H9 (cell line): ENCODE data around the gene EPHA3. TPM values are rescaled to one million over a fixed set of nuclear protein-coding genes. Genes with fewer than 3 reads are reported as not detected.

Source experiments
- DNase-seq: peaks from one replicate; pipeline ENCODE4 v3.0.0-alpha.2; 2017
- H2AFZ ChIP-seq: one replicate; pipeline ENCODE4 v1.6.1; 2013; ENCODE audit warnings: mild to moderate bottlenecking, low read length, control low read depth, moderate library complexity
- H2AK5ac ChIP-seq: 2 replicates; pipeline ENCODE4 v1.6.1; 2013; ENCODE audit warnings: low read length, control low read depth, mixed read lengths; ENCODE audit not compliant: insufficient read length
- H2BK120ac ChIP-seq: one replicate; pipeline ENCODE4 v1.6.1; 2013; ENCODE audit warnings: low read depth, mild to moderate bottlenecking, low read length, control low read depth, inconsistent platforms; ENCODE audit not compliant: poor library complexity, severe bottlenecking
- H2BK12ac ChIP-seq: 2 replicates; pipeline ENCODE4 v1.6.1; 2013; ENCODE audit warnings: low read length, control low read depth, mixed read lengths, low read depth; ENCODE audit not compliant: insufficient read length
- H2BK15ac ChIP-seq: 2 replicates; pipeline ENCODE4 v1.6.1; 2013; ENCODE audit warnings: low read depth, low read length, control low read depth
- H2BK20ac ChIP-seq: one replicate; pipeline ENCODE4 v1.6.1; 2013; ENCODE audit warnings: low read depth, mild to moderate bottlenecking, low read length, control low read depth, inconsistent platforms; ENCODE audit not compliant: poor library complexity, severe bottlenecking
- H2BK5ac ChIP-seq: 2 replicates; pipeline ENCODE4 v1.6.1; 2013; ENCODE audit warnings: low read length, control low read depth, mixed read lengths; ENCODE audit not compliant: insufficient read length
- H3K14ac ChIP-seq: 2 replicates; pipeline ENCODE4 v1.6.1; 2013; ENCODE audit warnings: low read length, control low read depth; ENCODE audit not compliant: insufficient read depth
- H3K18ac ChIP-seq: 2 replicates; pipeline ENCODE4 v1.6.1; 2013; ENCODE audit warnings: low read depth, mild to moderate bottlenecking, mixed read lengths, low read length, control low read depth; ENCODE audit not compliant: insufficient read length
- H3K23ac ChIP-seq: 2 replicates; pipeline ENCODE4 v1.6.1; 2013; ENCODE audit warnings: low read length, control low read depth, mixed read lengths, low read depth; ENCODE audit not compliant: insufficient read length
- H3K23me2 ChIP-seq: 2 replicates; pipeline ENCODE4 v1.6.1; 2013; ENCODE audit warnings: low read depth, mild to moderate bottlenecking, mixed read lengths, low read length, control low read depth; ENCODE audit not compliant: insufficient read length, poor library complexity, severe bottlenecking
- H3K27ac ChIP-seq: 2 replicates; pipeline ENCODE4 v1.5.1; 2013; ENCODE audit warnings: low read length, control low read depth, mixed read lengths, low read depth; ENCODE audit not compliant: insufficient read length
- H3K27me3 ChIP-seq: 2 replicates; pipeline ENCODE4 v1.6.1; 2013; ENCODE audit warnings: low read length, control low read depth, inconsistent platforms; ENCODE audit not compliant: insufficient read depth
- H3K4ac ChIP-seq: 2 replicates; pipeline ENCODE4 v1.6.1; 2013; ENCODE audit warnings: low read depth, mild to moderate bottlenecking, control low read depth, inconsistent platforms, low read length, moderate library complexity
- H3K4me1 ChIP-seq: 2 replicates; pipeline ENCODE4 v1.6.1; 2013; ENCODE audit warnings: low read length, control low read depth, inconsistent platforms; ENCODE audit not compliant: insufficient read depth
- H3K4me2 ChIP-seq: 2 replicates; pipeline ENCODE4 v1.6.1; 2013; ENCODE audit warnings: low read length, control low read depth, mixed read lengths; ENCODE audit not compliant: insufficient read length, insufficient read depth
- H3K56ac ChIP-seq: 2 replicates; pipeline ENCODE4 v1.6.1; 2013; ENCODE audit warnings: low read depth, mild to moderate bottlenecking, mixed read lengths, low read length, control low read depth; ENCODE audit not compliant: insufficient read length
- H3K79me1 ChIP-seq: 2 replicates; pipeline ENCODE4 v1.6.1; 2013; ENCODE audit warnings: low read depth, mild to moderate bottlenecking, moderate library complexity, low read length, control low read depth, inconsistent platforms; ENCODE audit not compliant: insufficient read depth, poor library complexity, severe bottlenecking
- H3K79me2 ChIP-seq: 2 replicates; pipeline ENCODE4 v1.6.1; 2013; ENCODE audit warnings: low read length, control low read depth, inconsistent platforms; ENCODE audit not compliant: insufficient read depth
- H3K9ac ChIP-seq: 2 replicates; pipeline ENCODE4 v1.6.1; 2013; ENCODE audit warnings: low read length, control low read depth, mixed read lengths; ENCODE audit not compliant: insufficient read length; ENCODE audit errors: extremely low read depth
- H3K9me3 ChIP-seq: one replicate; pipeline ENCODE4 v1.6.1; 2013; ENCODE audit warnings: low read depth, low read length, inconsistent platforms; ENCODE audit not compliant: control insufficient read depth
- H3T11ph ChIP-seq: one replicate; pipeline ENCODE4 v1.6.1; 2013; ENCODE audit warnings: mild to moderate bottlenecking, low read length, control low read depth, inconsistent platforms
- H4K20me1 ChIP-seq: one replicate; pipeline ENCODE4 v1.6.1; 2013; ENCODE audit not compliant: control insufficient read depth, insufficient read length, insufficient read depth
- H4K5ac ChIP-seq: 2 replicates; pipeline ENCODE4 v1.6.1; 2013; ENCODE audit warnings: low read depth, mild to moderate bottlenecking, mixed read lengths, low read length, control low read depth; ENCODE audit not compliant: insufficient read length
- H4K8ac ChIP-seq: replicated peaks from 2 replicates; pipeline ENCODE4 v1.6.1; 2013; ENCODE audit warnings: low read length, control low read depth, mixed read lengths, low read depth; ENCODE audit not compliant: insufficient read length
- H4K91ac ChIP-seq: 2 replicates; pipeline ENCODE4 v1.6.1; 2013; ENCODE audit warnings: low read depth, mild to moderate bottlenecking, moderate library complexity, mixed read lengths, low read length, control low read depth; ENCODE audit not compliant: insufficient read length
- H3K27ac Mint-ChIP-seq, 3 experiments: 2 replicates in 2 of 3; 3 replicates in 1 of 3; pipeline ENCODE4 v1.8.0; 2020 to 2021; ENCODE audit warnings: mixed read lengths in 3 of 3, mild to moderate bottlenecking in 1 of 3, moderate library complexity in 1 of 3
- H3K27me3 Mint-ChIP-seq: 2 replicates; pipeline ENCODE4 v1.8.0; 2021; ENCODE audit warnings: low read depth, mild to moderate bottlenecking, moderate library complexity, mixed read lengths
- H3K36me3 Mint-ChIP-seq, 3 experiments: 2 replicates in 2 of 3; 3 replicates in 1 of 3; pipeline ENCODE4 v1.8.0; 2020 to 2021; ENCODE audit warnings: low read depth in 3 of 3, mixed read lengths in 3 of 3; ENCODE audit not compliant: insufficient read depth in 1 of 3
- H3K4me1 Mint-ChIP-seq, 2 experiments: 2 replicates each; pipeline ENCODE4 v1.8.0; 2020; ENCODE audit warnings: mixed read lengths in 2 of 2
- H3K4me3 Mint-ChIP-seq, 2 experiments: 2 replicates in 1 of 2; 3 replicates in 1 of 2; pipeline ENCODE4 v1.8.0; 2020 to 2021; ENCODE audit warnings: mild to moderate bottlenecking in 2 of 2, mixed read lengths in 2 of 2, moderate library complexity in 1 of 2
- H3K9me3 Mint-ChIP-seq, 2 experiments: 2 replicates in 1 of 2; 3 replicates in 1 of 2; pipeline ENCODE4 v1.8.0; 2020; ENCODE audit warnings: mild to moderate bottlenecking in 2 of 2, mixed read lengths in 2 of 2, moderate library complexity in 1 of 2
- WGBS: extraction: QIAGEN DNeasy Blood & Tissue Kit; methylation state at CpG from one replicate; pipeline ENCODE4 v1.1.7; 2013; ENCODE audit warnings: missing lambda C conversion rate, low lambda C conversion rate, mixed read lengths; ENCODE audit not compliant: insufficient read length; ENCODE audit errors: extremely low coverage; 5-methylcytosine and 5-hydroxymethylcytosine counted together
- total RNA-seq: library from RNA; stranded (reverse); gene quantifications from 2 replicates; pipeline ENCODE4 v1.2.1, GENCODE V29; 2021
- TF ChIP-seq, protein P1 (sequence below): fragments of 200-600 bp; sonication (generic); conservative IDR thresholded peaks from 3 replicates; pipeline ENCODE4 v1.8.0; 2021; ENCODE audit warnings: antibody characterized with exemption, mild to moderate bottlenecking

The EPHA3 gene
- total RNA-seq, 1 experiment from 2014 or later = 0.66 TPM

- H3K4me1 ChIP-seq = no peaks in the 10 kb centered on the region
- no peak overlapping the region for H2AK5ac ChIP-seq
- no peak overlapping the region for H4K91ac ChIP-seq
- H4K5ac ChIP-seq = no peak overlapping the region
- H2BK20ac ChIP-seq = no peak overlapping the region
- H3K27me3 Mint-ChIP-seq = no peaks in the 10 kb centered on the region
- H3K27ac Mint-ChIP-seq = no peak overlapping the region
- no peak overlapping the region for H3K56ac ChIP-seq
- H3K23ac ChIP-seq = no peak overlapping the region
- H4K8ac ChIP-seq = no peak overlapping the region
- H3K79me2 ChIP-seq = no peaks in the 10 kb centered on the region
- no peaks in the 10 kb centered on the region for H3K9me3 Mint-ChIP-seq
- H3K27me3 ChIP-seq = no peaks in the 10 kb centered on the region
- no peaks in the 10 kb centered on the region for H3K23me2 ChIP-seq
- H3K27ac ChIP-seq = no peak overlapping the region
- no CpG with 5 or more reads among the region's 4 CpGs for WGBS
- H3K18ac ChIP-seq = no peak overlapping the region
- H3K4me2 ChIP-seq = no peak overlapping the region
- no peak overlapping the region for H3T11ph ChIP-seq
- H3K9ac ChIP-seq = no peak overlapping the region
- H4K20me1 ChIP-seq = no peaks in the 10 kb centered on the region
- peaks cover 19 to 20% of the 10 kb centered on the region in 2 experiments for H3K4me1 Mint-ChIP-seq
- H2BK5ac ChIP-seq = no peak overlapping the region
- DNase-seq = no peak
- H3K14ac ChIP-seq = no peak overlapping the region
- no peak overlapping the region for H2AFZ ChIP-seq
- H3K36me3 Mint-ChIP-seq = no peaks in the 10 kb centered on the region
- H3K4me3 Mint-ChIP-seq = no peak overlapping the region
- H2BK120ac ChIP-seq = no peak overlapping the region
- no peaks in the 10 kb centered on the region for H3K9me3 ChIP-seq
- no peak overlapping the region for H3K4ac ChIP-seq
- TF ChIP-seq, protein P1, sequence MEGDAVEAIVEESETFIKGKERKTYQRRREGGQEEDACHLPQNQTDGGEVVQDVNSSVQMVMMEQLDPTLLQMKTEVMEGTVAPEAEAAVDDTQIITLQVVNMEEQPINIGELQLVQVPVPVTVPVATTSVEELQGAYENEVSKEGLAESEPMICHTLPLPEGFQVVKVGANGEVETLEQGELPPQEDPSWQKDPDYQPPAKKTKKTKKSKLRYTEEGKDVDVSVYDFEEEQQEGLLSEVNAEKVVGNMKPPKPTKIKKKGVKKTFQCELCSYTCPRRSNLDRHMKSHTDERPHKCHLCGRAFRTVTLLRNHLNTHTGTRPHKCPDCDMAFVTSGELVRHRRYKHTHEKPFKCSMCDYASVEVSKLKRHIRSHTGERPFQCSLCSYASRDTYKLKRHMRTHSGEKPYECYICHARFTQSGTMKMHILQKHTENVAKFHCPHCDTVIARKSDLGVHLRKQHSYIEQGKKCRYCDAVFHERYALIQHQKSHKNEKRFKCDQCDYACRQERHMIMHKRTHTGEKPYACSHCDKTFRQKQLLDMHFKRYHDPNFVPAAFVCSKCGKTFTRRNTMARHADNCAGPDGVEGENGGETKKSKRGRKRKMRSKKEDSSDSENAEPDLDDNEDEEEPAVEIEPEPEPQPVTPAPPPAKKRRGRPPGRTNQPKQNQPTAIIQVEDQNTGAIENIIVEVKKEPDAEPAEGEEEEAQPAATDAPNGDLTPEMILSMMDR = no peak
- H2BK15ac ChIP-seq = no peak overlapping the region
- H3K79me1 ChIP-seq = no peaks in the 10 kb centered on the region
- H2BK12ac ChIP-seq = no peak overlapping the region
Observed at GRCh38 chr3:89252016-89252415, 144.6 kb downstream of the EPHA3 start.
